Fibroblast of lung (primary cell): ENCODE measurements around the gene ACAA1. TPM values are rescaled to one million over a fixed set of nuclear protein-coding genes. Genes with fewer than 3 reads are reported as not detected.

Source experiments
- DNase-seq, 2 donors: peaks; one replicate each; pipeline versions ENCODE4 v3.0.0 to v3.0.0-alpha.2; 2010; ENCODE audit warnings: low read depth in 2 of 2
- H2AFZ ChIP-seq: 2 replicates; pipeline ENCODE4 v1.5.1; 2012; ENCODE audit warnings: low read length, control low read depth, inconsistent platforms
- H3K27ac ChIP-seq: 2 replicates; pipeline ENCODE4 v1.5.1; 2011; ENCODE audit warnings: low read length, control low read depth; ENCODE audit not compliant: insufficient read depth
- H3K27me3 ChIP-seq: 2 replicates; pipeline ENCODE4 v1.5.1; 2011; ENCODE audit warnings: mild to moderate bottlenecking, low read length; ENCODE audit not compliant: control insufficient read depth, insufficient read depth
- H3K36me3 ChIP-seq: 2 replicates; pipeline ENCODE4 v1.5.1; 2011; ENCODE audit warnings: low read length; ENCODE audit not compliant: control insufficient read depth, insufficient read depth
- H3K4me1 ChIP-seq: 2 replicates; pipeline ENCODE4 v1.5.1; 2011; ENCODE audit warnings: low read length; ENCODE audit not compliant: control insufficient read depth, insufficient read depth; ENCODE audit errors: extremely low read depth
- H3K4me2 ChIP-seq: 2 replicates; pipeline ENCODE4 v1.5.1; 2011; ENCODE audit warnings: low read length, control low read depth; ENCODE audit not compliant: insufficient read depth; ENCODE audit errors: extremely low read depth
- H3K4me3 ChIP-seq, 4 experiments: fragments of 200-600 bp in 1 of 4; sonication (generic) in 1 of 4; replicated peaks in 1 of 4; 2 replicates each; pipeline ENCODE4 v1.5.1; 2011 to 2016; ENCODE audit warnings: low read length in 4 of 4, low read depth in 3 of 4, mild to moderate bottlenecking in 3 of 4, control low read depth in 2 of 4, inconsistent platforms in 1 of 4, mixed read lengths in 1 of 4; ENCODE audit not compliant: insufficient read depth in 1 of 4; ENCODE audit errors: control extremely low read depth in 1 of 4
- H3K79me2 ChIP-seq: 2 replicates; pipeline ENCODE4 v1.5.1; 2012; ENCODE audit warnings: mild to moderate bottlenecking, low read length, inconsistent platforms; ENCODE audit not compliant: control insufficient read depth, insufficient read depth
- H3K9ac ChIP-seq: 2 replicates; pipeline ENCODE4 v1.5.1; 2011; ENCODE audit warnings: mild to moderate bottlenecking, low read length, control low read depth; ENCODE audit not compliant: insufficient read depth
- H3K9me3 ChIP-seq: 2 replicates; pipeline ENCODE4 v1.5.1; 2012; ENCODE audit warnings: low read depth, low read length; ENCODE audit not compliant: control insufficient read depth, insufficient read depth
- H4K20me1 ChIP-seq: 2 replicates; pipeline ENCODE4 v1.5.1; 2011; ENCODE audit warnings: low read length; ENCODE audit not compliant: control insufficient read depth, insufficient read depth; ENCODE audit errors: extremely low read depth
- EZH2 ChIP-seq: IDR thresholded peaks from 2 replicates; pipeline ENCODE4 v1.5.1; 2012; ENCODE audit warnings: low read length, control low read depth, mild to moderate bottlenecking; ENCODE audit errors: missing control alignments
- polyA plus RNA-seq, 2 donors: library from polyadenylated mRNA; depleted of rRNA in 1 of 2; stranded (reverse) in 1 of 2; unstranded in 1 of 2; fragments of >200 nt; gene quantifications; 2 replicates each; pipeline ENCODE4 v1.2.1, GENCODE V29; 2011 to 2012; ENCODE audit warnings: missing spikeins in 1 of 2
- total RNA-seq: library from RNA; depleted of rRNA; stranded (reverse); fragments of >200 nt; gene quantifications from 2 replicates; pipeline ENCODE4 v1.2.1, GENCODE V29; 2014
- TF ChIP-seq, protein P1 (sequence below), 2 donors: IDR thresholded peaks in 1 of 2; conservative IDR thresholded peaks in 1 of 2; 1 replicate in 1 of 2; 2 replicates in 1 of 2; pipeline ENCODE4 v1.5.1; 2011 to 2012; ENCODE audit warnings: low read length in 2 of 2, control low read depth in 1 of 2, inconsistent platforms in 1 of 2, low read depth in 1 of 2, mild to moderate bottlenecking in 1 of 2

The ACAA1 gene
- total and polyA plus RNA-seq, 2 donors (not counting 1 experiment from before 2014, with no cell fraction given) = 40.6 to 41.0 TPM

DNA sequence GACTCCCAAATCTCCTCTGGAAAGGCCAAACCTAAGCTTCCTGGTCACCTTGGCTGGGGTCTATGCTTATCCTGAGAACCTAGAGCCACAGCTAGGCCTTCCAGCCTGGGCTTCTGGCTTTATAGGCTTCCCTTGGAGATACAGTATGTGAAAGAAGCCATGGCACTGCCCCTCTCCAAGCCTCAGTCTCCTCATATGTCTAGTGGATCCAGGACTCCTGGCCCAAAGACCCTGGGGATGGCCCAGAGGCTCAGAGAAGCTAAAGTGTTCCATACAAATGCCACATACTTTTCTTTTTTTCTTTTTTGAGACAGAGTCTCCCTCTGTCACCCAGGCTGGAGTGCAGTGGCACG lies 8.6 kb downstream of the ACAA1 start:
- H4K20me1 ChIP-seq = no peaks in the 10 kb centered on the region
- no peak overlapping the region for H3K27ac ChIP-seq
- no peak for DNase-seq
- H3K9ac ChIP-seq = no peak overlapping the region
- H3K4me2 ChIP-seq = no peak overlapping the region
- no peak overlapping the region for H3K4me3 ChIP-seq
- H3K79me2 ChIP-seq = no peaks in the 10 kb centered on the region
- TF ChIP-seq, protein P1, sequence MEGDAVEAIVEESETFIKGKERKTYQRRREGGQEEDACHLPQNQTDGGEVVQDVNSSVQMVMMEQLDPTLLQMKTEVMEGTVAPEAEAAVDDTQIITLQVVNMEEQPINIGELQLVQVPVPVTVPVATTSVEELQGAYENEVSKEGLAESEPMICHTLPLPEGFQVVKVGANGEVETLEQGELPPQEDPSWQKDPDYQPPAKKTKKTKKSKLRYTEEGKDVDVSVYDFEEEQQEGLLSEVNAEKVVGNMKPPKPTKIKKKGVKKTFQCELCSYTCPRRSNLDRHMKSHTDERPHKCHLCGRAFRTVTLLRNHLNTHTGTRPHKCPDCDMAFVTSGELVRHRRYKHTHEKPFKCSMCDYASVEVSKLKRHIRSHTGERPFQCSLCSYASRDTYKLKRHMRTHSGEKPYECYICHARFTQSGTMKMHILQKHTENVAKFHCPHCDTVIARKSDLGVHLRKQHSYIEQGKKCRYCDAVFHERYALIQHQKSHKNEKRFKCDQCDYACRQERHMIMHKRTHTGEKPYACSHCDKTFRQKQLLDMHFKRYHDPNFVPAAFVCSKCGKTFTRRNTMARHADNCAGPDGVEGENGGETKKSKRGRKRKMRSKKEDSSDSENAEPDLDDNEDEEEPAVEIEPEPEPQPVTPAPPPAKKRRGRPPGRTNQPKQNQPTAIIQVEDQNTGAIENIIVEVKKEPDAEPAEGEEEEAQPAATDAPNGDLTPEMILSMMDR (conservative IDR thresholded peaks at IDR 0.05 in 1 of 2, IDR thresholded peaks at IDR 0.05 in 1 of 2; ENCODE audit: low read depth in 1 of 2, low read length in 2 of 2) = no peak
- TF ChIP-seq EZH2 = no peak
- H2AFZ ChIP-seq = no peak overlapping the region
- peaks cover 20% of the 10 kb centered on the region for H3K36me3 ChIP-seq
- no peaks in the 10 kb centered on the region for H3K27me3 ChIP-seq
- no peaks in the 10 kb centered on the region for H3K4me1 ChIP-seq
- no peaks in the 10 kb centered on the region for H3K9me3 ChIP-seq

DNA sequence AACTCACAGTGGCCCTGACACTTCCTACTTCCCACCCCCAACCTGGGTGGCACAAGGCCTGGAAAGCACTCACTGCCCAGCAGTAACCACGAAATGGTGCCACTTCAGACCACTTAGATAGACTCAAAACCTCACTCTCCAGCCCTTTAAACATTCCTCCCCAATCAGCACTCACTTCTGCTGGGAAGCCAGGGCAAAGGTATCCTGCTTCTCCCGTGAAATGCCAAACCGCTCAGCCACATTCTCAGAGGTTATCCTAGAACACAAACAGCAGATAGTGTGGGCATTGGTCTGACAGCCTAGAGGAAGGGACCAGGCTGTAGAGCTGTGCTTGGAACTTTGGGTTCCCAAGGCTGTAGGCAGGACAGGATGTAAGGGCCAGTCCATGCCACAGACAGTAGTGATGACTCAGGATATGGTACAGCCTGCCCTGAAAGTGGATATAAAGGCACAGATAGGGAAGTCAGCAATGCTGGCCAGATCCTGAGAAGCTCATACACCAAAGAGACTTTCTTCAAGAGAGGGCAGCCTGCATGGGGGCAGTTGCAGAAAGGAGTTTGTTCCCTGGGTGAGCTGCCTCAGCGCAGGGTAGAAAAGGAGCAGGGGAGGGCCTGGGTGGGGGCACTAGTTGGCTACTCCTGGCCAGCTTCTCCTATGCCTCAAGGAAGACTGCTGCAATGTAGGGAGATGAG lies 9.2 kb downstream of the ACAA1 start:
- Histone ChIP-seq H3K4me3 (no peak overlapping the region), H3K4me1 (no peaks in the 10 kb centered on the region), H3K36me3 (peaks cover 21% of the 10 kb centered on the region), H3K27ac (no peak overlapping the region), H3K9me3 (no peaks in the 10 kb centered on the region), H3K27me3 (no peaks in the 10 kb centered on the region), H3K9ac (no peak overlapping the region), H3K4me2 (no peak overlapping the region), H4K20me1 (no peaks in the 10 kb centered on the region), H2AFZ (no peak overlapping the region), H3K79me2 (no peaks in the 10 kb centered on the region)
- TF ChIP-seq EZH2 = no peak
- TF ChIP-seq, protein P1 (conservative IDR thresholded peaks at IDR 0.05 in 1 of 2, IDR thresholded peaks at IDR 0.05 in 1 of 2; ENCODE audit: low read depth in 1 of 2, low read length in 2 of 2) = no peak
- no peak for DNase-seq

DNA sequence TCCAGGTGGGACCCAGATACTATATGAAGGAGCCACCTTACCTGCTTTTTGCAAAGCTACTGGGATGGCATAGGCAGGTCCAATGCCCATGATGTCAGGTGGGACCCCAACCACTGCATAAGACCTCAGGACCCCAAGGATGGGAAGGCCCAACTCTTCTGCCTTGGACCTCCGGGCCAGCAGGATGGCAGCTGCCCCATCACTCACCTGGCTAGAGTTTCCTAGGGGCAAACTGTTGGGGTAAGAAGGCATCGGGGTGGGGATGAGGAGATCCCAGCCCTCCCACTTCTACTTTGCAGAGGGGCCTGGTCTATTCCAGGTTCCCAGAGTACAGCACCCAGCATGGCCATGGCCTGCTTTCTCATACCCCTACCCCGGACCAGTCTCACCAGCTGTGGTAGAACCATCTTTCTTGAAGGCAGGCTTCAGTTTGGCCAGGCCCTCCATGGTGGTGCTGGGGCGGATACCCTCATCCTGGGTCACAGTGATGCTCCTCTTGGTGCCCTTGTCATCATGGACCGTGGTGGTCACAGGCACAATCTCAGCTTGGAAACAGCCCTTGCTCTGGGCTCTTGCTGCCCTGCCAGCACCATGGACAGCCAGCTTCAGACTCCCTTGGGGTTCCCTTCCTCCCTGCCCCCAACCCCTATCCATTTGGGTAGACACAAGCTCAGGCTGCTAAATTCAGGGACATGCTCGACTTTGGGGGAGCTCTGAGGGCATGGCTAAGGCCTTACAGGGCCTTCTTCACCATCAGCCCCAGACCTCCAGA lies 10.6 kb downstream of the ACAA1 start:
- DNase-seq = no peak
- Histone ChIP-seq H3K36me3 (peaks cover 20% of the 10 kb centered on the region), H3K4me2 (no peak overlapping the region), H3K9me3 (no peaks in the 10 kb centered on the region), H4K20me1 (no peaks in the 10 kb centered on the region), H3K79me2 (no peaks in the 10 kb centered on the region), H3K4me3 (no peak overlapping the region), H3K9ac (no peak overlapping the region), H2AFZ (no peak overlapping the region), H3K27ac (no peak overlapping the region), H3K4me1 (no peaks in the 10 kb centered on the region), H3K27me3 (no peaks in the 10 kb centered on the region)
- TF ChIP-seq, protein P1 (conservative IDR thresholded peaks at IDR 0.05 in 1 of 2, IDR thresholded peaks at IDR 0.05 in 1 of 2; ENCODE audit: low read depth in 1 of 2, low read length in 2 of 2) = no peak
- TF ChIP-seq EZH2 = no peak
